GM18499 (cell line): ENCODE data around the gene FCSK.
"Not testable (repeated sequence)": the region's sequence is repeated elsewhere in the genome, so short reads cannot be mapped to it uniquely, and the experiment has no call there.

Experiments
- ATAC-seq: cut with Tn5 transposase; IDR thresholded peaks from one replicate; pipeline ENCODE4 v1.9.1; 2021; ENCODE audit warnings: moderate number of reproducible peaks; ENCODE audit not compliant: insufficient read depth, unreplicated experiment

Gene FCSK

DNA sequence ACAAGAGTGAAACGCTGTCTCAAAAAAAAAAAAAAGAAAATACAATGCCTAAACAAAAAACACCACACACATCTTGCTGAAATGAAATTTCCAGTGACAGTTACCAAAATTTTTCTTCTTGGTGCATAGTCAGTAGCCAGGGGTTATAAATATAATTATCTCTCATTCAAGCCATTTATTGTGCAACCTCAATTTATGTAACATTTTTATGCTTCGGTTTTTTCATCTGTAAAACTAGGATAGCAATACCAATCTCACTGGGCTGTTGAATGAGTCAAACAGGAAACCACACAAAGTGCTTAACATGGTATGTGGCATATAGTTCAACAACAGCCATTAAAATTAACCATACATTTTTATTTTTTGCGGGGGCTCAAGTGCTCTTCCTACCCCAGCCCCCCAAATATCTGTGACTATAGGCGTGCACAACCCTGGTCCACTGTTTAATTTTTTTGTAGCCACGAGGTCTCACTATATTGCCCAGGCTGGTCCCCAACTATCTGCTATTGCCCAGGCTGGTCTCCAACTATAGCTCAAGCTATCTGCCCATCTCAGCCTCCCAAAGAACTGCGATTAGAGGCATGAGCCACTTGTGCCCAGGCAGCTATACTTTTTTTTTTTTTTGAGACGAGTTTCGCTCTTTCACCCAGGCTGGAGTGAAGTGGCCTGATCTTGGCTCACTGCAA lies 66.4 kb downstream of the FCSK start:
- ATAC-seq = no peak

- ATAC-seq = no peak
These were observed 68.1 kb downstream of the FCSK start for GRCh38 chr16:70522216-70523075.

DNA sequence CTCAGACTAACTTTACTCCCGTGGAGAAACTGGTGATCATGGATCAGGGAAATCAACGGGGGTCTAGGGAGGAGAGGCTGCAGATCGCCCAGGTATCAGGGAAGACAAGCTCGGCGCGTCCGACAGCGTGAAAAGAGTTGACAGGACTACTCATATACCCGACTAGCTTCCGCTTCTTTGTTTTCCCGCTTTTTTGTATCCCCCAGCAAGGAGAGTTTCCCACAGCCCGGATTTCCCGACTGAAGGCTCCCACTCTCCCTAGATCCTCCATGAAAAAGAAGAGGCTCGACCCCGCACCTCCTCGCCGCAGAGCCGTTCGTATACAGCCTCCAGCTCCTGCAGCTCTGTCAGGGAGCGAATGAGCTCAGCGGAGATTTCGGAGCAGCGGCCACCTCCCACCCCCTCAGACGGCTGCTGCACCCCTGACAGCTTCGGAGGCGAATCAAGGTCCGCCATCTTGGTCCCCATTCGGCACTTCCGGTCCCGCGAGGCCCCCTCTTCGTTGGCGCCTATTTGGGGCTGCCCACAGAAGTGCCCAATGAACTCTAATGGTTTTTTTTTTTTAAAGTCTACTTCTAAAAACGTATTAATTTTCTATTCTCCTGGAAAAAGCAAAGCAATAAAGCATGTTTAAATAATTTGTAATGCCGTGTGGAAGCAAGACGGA lies 68.8 kb downstream of the FCSK start, which contains the start of gene COG4:
Gene COG4 (minus strand): TSS at position 479 of the 667 bp plus-strand sequence. CDS start 11 bp downstream, at position 468.
- peak; percentile 47 for ATAC-seq

GRCh38 chr16:70523743-70524398 lies 69.5 kb downstream of the FCSK start, which contains the start of gene SF3B3:
Gene SF3B3, plus strand, starts transcription at chr16:70523816. Its CDS starts 2,841 bp downstream, at chr16:70526657.
- peak; percentile 37 for ATAC-seq

DNA sequence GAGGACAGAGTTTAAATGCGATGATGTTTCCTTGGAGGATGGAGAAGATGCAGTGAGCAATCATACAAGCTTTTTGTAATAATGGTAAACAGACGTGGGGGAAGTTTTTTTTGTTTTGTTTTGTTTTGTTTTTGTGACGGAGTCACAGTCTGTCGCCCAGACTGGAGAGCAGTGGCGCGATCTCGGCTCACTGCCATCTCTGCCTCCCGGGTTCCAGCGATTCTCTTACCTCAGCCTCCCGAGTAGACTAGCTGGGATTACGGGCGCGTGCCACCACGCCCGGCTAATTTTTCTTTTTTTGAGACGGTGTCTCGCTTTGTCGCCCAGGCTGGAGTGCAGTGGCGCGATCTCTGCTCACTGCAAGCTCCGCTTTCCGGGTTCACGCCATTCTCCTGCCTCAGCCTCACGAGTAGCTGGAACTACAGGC lies 70.0 kb downstream of the FCSK start:
- not testable (repeated sequence) for ATAC-seq

DNA sequence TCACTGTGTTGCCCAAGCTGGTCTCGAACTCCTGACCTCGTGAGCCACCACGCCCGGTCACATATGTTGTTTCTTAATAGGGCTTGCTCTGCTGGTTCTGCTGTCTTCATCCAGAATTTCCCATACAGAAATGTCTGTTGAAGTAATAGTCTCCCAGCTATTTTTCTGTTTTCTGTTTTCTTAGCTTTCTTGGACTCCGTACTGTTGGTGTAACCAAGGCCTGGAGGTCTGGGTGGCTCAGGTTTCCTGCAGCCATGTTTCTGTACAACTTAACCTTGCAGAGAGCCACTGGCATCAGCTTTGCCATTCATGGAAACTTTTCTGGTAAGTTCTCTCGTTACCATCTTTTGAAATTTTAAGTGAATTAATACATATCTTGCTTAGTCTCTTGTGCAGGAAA lies 72.0 kb downstream of the FCSK start:
- ATAC-seq = no peak

DNA sequence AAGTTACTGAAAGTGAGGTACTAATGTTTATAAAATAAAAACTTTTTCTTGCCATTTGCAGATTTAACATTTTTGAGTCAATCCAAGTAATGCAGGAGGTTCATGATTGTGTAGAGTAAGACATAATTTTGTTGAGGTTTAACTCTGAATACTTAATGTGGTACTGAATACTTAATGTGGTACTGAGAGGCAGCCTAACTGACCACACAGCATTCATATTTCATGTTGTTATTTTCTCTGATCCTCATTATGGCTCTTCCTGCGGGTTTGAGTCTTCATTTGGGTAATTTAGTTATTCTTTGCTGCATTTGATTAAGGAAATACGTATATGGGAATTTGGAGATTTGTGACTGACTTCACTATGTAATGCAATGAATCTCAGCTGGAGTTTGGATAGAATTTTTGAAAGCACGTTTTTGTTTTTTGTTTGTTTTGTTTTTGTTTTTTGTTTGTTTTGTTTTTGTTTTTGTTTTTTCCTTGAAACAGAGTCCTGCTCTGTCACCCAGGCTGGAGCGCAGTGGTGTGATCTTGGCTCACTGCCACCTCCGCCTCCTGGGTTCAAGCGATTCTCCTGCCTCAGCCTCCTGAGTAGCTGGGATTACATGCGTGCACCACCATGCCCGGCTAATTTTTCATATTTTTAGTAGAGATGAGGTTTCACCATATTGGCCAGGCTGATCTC lies 73.1 kb downstream of the FCSK start:
- ATAC-seq = no peak

DNA sequence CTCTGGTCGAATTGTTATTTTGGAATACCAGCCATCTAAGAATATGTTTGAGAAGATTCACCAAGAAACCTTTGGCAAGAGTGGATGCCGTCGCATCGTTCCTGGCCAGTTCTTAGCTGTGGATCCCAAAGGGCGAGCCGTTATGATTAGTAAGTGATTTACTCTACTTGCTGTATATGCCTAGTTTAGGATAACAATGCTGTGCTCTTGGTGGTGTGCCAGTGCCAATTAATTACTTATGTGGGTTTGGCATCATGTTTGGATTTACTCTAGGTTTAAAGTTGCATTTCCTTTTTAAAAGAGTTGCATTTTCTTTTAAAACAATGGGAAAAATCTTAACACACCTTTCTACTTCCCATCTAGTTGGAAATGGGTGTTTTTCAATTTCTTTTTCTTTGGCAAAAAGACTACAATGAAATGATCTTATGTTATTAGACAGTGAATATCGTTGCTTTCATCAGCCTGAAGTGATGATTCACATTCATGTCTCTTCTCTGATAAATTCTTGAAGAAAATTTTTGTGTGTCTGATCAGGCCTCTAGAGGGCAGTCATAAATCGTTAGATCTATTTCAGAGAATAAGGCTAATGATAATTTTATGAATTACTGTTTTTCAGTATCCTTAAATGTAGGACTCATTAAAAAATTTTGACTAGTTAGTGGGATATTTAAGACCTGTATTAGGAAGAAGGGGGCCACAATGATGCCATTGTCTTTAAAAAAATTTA lies 74.8 kb downstream of the FCSK start:
- ATAC-seq = no peak
